ENCODE results near the gene PBLD. TPM values are rescaled to one million over a fixed set of nuclear protein-coding genes. Genes with fewer than 3 reads are reported as not detected.

PBLD gene
- total and polyA plus RNA-seq, 2 experiments from 2014 or later, result 4.6 to 5.6 TPM

DNA sequence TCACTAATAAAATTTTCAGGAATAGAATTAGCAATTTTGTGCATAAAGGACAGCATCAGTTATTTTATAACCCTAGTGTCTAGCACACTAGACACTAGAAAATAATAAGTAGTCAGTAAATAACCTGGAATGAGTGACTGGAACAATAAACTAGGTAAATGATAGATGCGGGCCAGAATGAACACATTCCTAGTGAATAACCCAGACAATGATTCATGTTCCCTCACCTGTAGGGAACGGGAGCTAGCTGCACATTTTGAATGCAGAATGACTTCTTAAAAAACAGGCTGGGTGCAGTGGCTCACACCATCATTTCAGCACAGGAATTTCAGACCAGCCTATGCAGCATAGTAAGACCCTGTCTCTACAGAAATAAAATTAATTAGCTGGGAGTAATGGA, 97.6 kb downstream of the PBLD start:
- no peak for TF ChIP-seq CTCF (IDR thresholded peaks at IDR 0.05; ENCODE audit: low read depth, low read length)
- Histone ChIP-seq H3K36me3 (no peaks in the 10 kb centered on the region), H3K4me1 (ENCODE audit: low read depth) (no peaks in the 10 kb centered on the region), H3K4me3 (no peak overlapping the region), H3K27me3 (peaks cover 24% of the 10 kb centered on the region), H3K9me3 (ENCODE audit: low read depth) (no peaks in the 10 kb centered on the region), H3K27ac (no peak overlapping the region)
- no peak for DNase-seq (ENCODE audit: low read depth in 1 of 2, low spot score in 1 of 2)

DNA sequence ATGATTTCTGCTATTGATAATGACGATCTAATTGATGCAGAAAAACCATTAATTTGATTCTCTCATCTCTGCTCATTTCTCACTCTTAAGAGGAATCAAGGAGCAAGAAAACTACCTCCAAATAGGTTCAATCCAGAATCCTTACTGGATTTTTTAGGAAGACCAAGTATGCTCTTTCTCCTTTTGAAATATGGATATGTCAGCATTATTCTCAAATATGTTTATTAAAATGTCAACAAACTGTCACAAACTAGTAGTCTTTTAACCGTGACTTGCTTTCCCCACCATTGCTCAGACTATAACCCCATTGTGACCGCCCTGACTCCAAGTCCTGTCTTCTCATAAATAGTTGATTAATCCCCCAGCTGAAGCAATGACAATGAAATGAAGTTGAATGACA, 99.7 kb downstream of the PBLD start:
- H3K27ac ChIP-seq, result no peak overlapping the region
- H3K4me3 ChIP-seq, result no peak overlapping the region
- H3K9me3 ChIP-seq (ENCODE audit: low read depth), result no peaks in the 10 kb centered on the region
- no peaks in the 10 kb centered on the region for H3K36me3 ChIP-seq
- peaks cover 32% of the 10 kb centered on the region for H3K27me3 ChIP-seq
- TF ChIP-seq CTCF (IDR thresholded peaks at IDR 0.05; ENCODE audit: low read depth, low read length), result no peak
- DNase-seq (ENCODE audit: low read depth in 1 of 2, low spot score in 1 of 2), result no peak
- H3K4me1 ChIP-seq (ENCODE audit: low read depth), result no peaks in the 10 kb centered on the region

Other genes with a start within 250 kb of the PBLD start
- 3.9 and 5.3 TPM in 2 replicates for gene MYPN, start 223.4 kb downstream of the PBLD start, total RNA-seq
- 3.9 and 4.0 TPM in 2 replicates for gene MYPN, start 223.4 kb downstream of the PBLD start, polyA plus RNA-seq
- 0.11 TPM in 1 of 2 replicates, not detected in the other for gene ATOH7, start 100.8 kb downstream of the PBLD start, total RNA-seq
- 0.29 and 0.50 TPM in 2 replicates for gene ATOH7, start 100.8 kb downstream of the PBLD start, polyA plus RNA-seq
- gene HNRNPH3, start 864 bp downstream of the PBLD start, total RNA-seq, result 34.8 and 96.1 TPM in 2 replicates
- 182 and 249 TPM in 2 replicates for gene HNRNPH3, start 864 bp downstream of the PBLD start, polyA plus RNA-seq
- gene RUFY2, start 74.3 kb upstream of the PBLD start, total RNA-seq, result 6.1 and 10.2 TPM in 2 replicates
- gene RUFY2, start 74.3 kb upstream of the PBLD start, polyA plus RNA-seq, result 12.1 and 16.2 TPM in 2 replicates
- gene DNA2, start 139.0 kb upstream of the PBLD start, total RNA-seq, result 5.4 and 8.1 TPM in 2 replicates
- gene DNA2, start 139.0 kb upstream of the PBLD start, polyA plus RNA-seq, result 3.4 and 4.0 TPM in 2 replicates
- 3.8 and 4.7 TPM in 2 replicates for gene SLC25A16, start 194.6 kb upstream of the PBLD start, total RNA-seq
- gene SLC25A16, start 194.6 kb upstream of the PBLD start, polyA plus RNA-seq, result 6.0 and 7.6 TPM in 2 replicates
- 21.0 and 34.8 TPM in 2 replicates for gene TET1, start 227.4 kb upstream of the PBLD start, total RNA-seq
- 10.9 and 14.4 TPM in 2 replicates for gene TET1, start 227.4 kb upstream of the PBLD start, polyA plus RNA-seq